HCT116 (cell line): ENCODE data around the gene TMSB4X. TPM values are rescaled to one million over a fixed set of nuclear protein-coding genes. Genes with fewer than 3 reads are reported as not detected.

Source experiments
- ATAC-seq: fragments of 200-7000 bp; cut with Tn5 transposase; 2 replicates; pipeline ENCODE4 v1.9.1; 2020; ENCODE audit warnings: mild to moderate bottlenecking, moderate library complexity
- BruUV-seq: library from RNA; stranded (reverse); fragments of 400-500 nt; replicated peaks from 2 replicates; lab custom pipeline; 2021; lab: Mats Ljungman, UMichigan
- CTCF ChIA-PET: fragments of 300-600 bp; sonication (Branson Sonifier 250); formaldehyde crosslinking; loops from one replicate; lab custom pipeline; 2021; ENCODE audit warnings: antibody characterized with exemption; lab: Charles Lee
- POLR2A ChIA-PET: fragments of 300-600, 350-600 bp; sonication (Branson Sonifier 250); formaldehyde crosslinking; loops from one replicate; lab custom pipeline; 2021; ENCODE audit warnings: antibody characterized with exemption; lab: Charles Lee
- RAD21 ChIA-PET, 2 experiments: fragments of 300-600 bp; sonication (Branson Sonifier 250); formaldehyde crosslinking; loops; one replicate each; lab custom pipeline; 2023; ENCODE audit warnings: low total read pairs in 2 of 2; ENCODE audit not compliant: uncharacterized antibody in 2 of 2, unreplicated experiment in 2 of 2, low non-redundant PET in 1 of 2; lab: Charles Lee
- DNase-seq: peaks from one replicate; pipeline ENCODE4 v3.0.0-alpha.2; 2010; ENCODE audit warnings: low read depth, low spot score
- H2AFZ ChIP-seq: fragments of 200-600 bp; shearing (Covaris generic), sonication (generic); 2 replicates; pipeline ENCODE4 v1.6.1; 2017; ENCODE audit warnings: low read depth, mixed run types, mixed read lengths, antibody characterized with exemption, low read length; ENCODE audit not compliant: poor library complexity, severe bottlenecking
- H3K27ac ChIP-seq: 2 replicates; pipeline ENCODE4 v1.5.1; 2012; ENCODE audit warnings: low read depth, low read length
- H3K27me3 ChIP-seq: fragments of 200-600 bp; sonication (generic); 2 replicates; pipeline ENCODE4 v1.6.1; 2016; ENCODE audit warnings: mixed run types, low read length, mixed read lengths; ENCODE audit not compliant: insufficient read depth
- H3K36me3 ChIP-seq, 2 experiments: fragments of 200-500 bp in 1 of 2; fragments of 200-600 bp in 1 of 2; sonication (Bioruptor generic) in 1 of 2; sonication (generic) in 1 of 2; 2 replicates each; pipeline versions ENCODE4 v1.5.1 to v1.6.1; 2014 to 2016; ENCODE audit warnings: low read length in 2 of 2, inconsistent platforms in 1 of 2, mixed read lengths in 1 of 2, mixed run types in 1 of 2; ENCODE audit not compliant: insufficient read depth in 2 of 2, control insufficient read depth in 1 of 2
- H3K4me1 ChIP-seq, 2 experiments: fragments of 200-600 bp in 1 of 2; sonication (generic) in 1 of 2; 2 replicates each; pipeline versions ENCODE4 v1.5.1 to v1.6.1; 2012 to 2017; ENCODE audit warnings: low read length in 2 of 2, inconsistent platforms in 1 of 2, mild to moderate bottlenecking in 1 of 2, mixed read lengths in 1 of 2, mixed run types in 1 of 2, moderate library complexity in 1 of 2; ENCODE audit not compliant: insufficient read depth in 2 of 2, control insufficient read depth in 1 of 2
- H3K4me2 ChIP-seq: fragments of 200-600 bp; sonication (generic); 2 replicates; pipeline ENCODE4 v1.6.1; 2017; ENCODE audit warnings: mixed run types, low read length, mixed read lengths
- H3K4me3 ChIP-seq, 2 experiments: fragments of 200-600 bp in 1 of 2; sonication (generic) in 1 of 2; replicated peaks in 1 of 2; 2 replicates each; pipeline ENCODE4 v1.5.1; 2011 to 2016; ENCODE audit warnings: low read length in 2 of 2, control low read depth in 1 of 2, low read depth in 1 of 2, mild to moderate bottlenecking in 1 of 2, mixed read lengths in 1 of 2, mixed run types in 1 of 2
- H3K79me2 ChIP-seq: fragments of 200-600 bp; sonication (generic); 2 replicates; pipeline ENCODE4 v1.6.1; 2017; ENCODE audit warnings: mild to moderate bottlenecking, mixed run types, low read length, moderate library complexity, mixed read lengths; ENCODE audit not compliant: insufficient read depth
- H3K9ac ChIP-seq: fragments of 200-600 bp; sonication (generic); 2 replicates; pipeline ENCODE4 v1.6.1; 2016; ENCODE audit warnings: low read length, mixed read lengths
- H3K9me2 ChIP-seq: fragments of 200-600 bp; sonication (generic), shearing (Covaris generic); 2 replicates; pipeline ENCODE4 v1.6.1; 2017; ENCODE audit warnings: mixed run types, mild to moderate bottlenecking, moderate library complexity; ENCODE audit not compliant: insufficient read depth
- H3K9me3 ChIP-seq, 2 experiments: fragments of 200-500 bp in 1 of 2; fragments of 200-600 bp in 1 of 2; sonication (Bioruptor generic) in 1 of 2; sonication (generic) in 1 of 2; 2 replicates each; pipeline ENCODE4 v1.6.1; 2014 to 2017; ENCODE audit warnings: low read length in 2 of 2, mixed read lengths in 2 of 2, inconsistent platforms in 1 of 2, low read depth in 1 of 2, mild to moderate bottlenecking in 1 of 2, mixed run types in 1 of 2, moderate library complexity in 1 of 2; ENCODE audit not compliant: control insufficient read depth in 1 of 2, insufficient read depth in 1 of 2
- H4K20me1 ChIP-seq: fragments of 200-600 bp; sonication (generic), shearing (Covaris generic); 2 replicates; pipeline ENCODE4 v1.6.1; 2017; ENCODE audit warnings: mixed run types, mild to moderate bottlenecking, moderate library complexity; ENCODE audit not compliant: insufficient read depth
- CTCF ChIP-seq, 3 experiments: fragments of 200-600 bp in 1 of 3; sonication (generic) in 1 of 3; IDR thresholded peaks in 2 of 3; conservative IDR thresholded peaks in 1 of 3; 2 replicates each; pipeline ENCODE4 v1.5.1; 2012 to 2017; ENCODE audit warnings: low read depth in 2 of 3, low read length in 2 of 3, antibody characterized with exemption in 1 of 3, borderline replicate concordance in 1 of 3, control low read depth in 1 of 3, mild to moderate bottlenecking in 1 of 3, mixed read lengths in 1 of 3, mixed run types in 1 of 3, moderate library complexity in 1 of 3; ENCODE audit not compliant: insufficient read depth in 1 of 3
- ELF1 ChIP-seq: IDR thresholded peaks from 2 replicates; pipeline ENCODE4 v1.6.1; 2012; ENCODE audit warnings: low read depth, borderline replicate concordance
- EZH2phosphoT487 ChIP-seq: fragments of 200-600 bp; IDR thresholded peaks from 2 replicates; pipeline ENCODE4 v1.6.1; 2018; ENCODE audit warnings: antibody characterized with exemption, borderline replicate concordance
- FOSL1 ChIP-seq: IDR thresholded peaks from 2 replicates; pipeline ENCODE4 v1.6.1; 2012; ENCODE audit warnings: low read depth
- JUND ChIP-seq: IDR thresholded peaks from 2 replicates; pipeline ENCODE4 v1.6.1; 2012
- RAD21 ChIP-seq: IDR thresholded peaks from 2 replicates; pipeline ENCODE4 v1.6.1; 2012; ENCODE audit warnings: low read depth, mild to moderate bottlenecking
- SIN3A ChIP-seq: IDR thresholded peaks from 2 replicates; pipeline ENCODE4 v1.6.1; 2012; ENCODE audit warnings: low read depth
- TCF7L2 ChIP-seq: IDR thresholded peaks from 2 replicates; pipeline ENCODE4 v1.7.0; 2011; ENCODE audit warnings: borderline replicate concordance, inconsistent platforms; ENCODE audit not compliant: insufficient read depth, insufficient read length; ENCODE audit errors: extremely low read depth
- YY1 ChIP-seq: IDR thresholded peaks from 2 replicates; pipeline ENCODE4 v1.6.1; 2011; ENCODE audit warnings: low read length, low read depth, moderate library complexity, mild to moderate bottlenecking; ENCODE audit not compliant: insufficient replicate concordance; ENCODE audit errors: extremely low read depth
- ZNF274 ChIP-seq: fragments of 200-500 bp; sonication (Bioruptor generic); IDR thresholded peaks from 2 replicates; pipeline ENCODE4 v1.6.1; 2014; ENCODE audit warnings: mild to moderate bottlenecking, low read depth, low read length, inconsistent platforms
- intact Hi-C: fragments of 100-400 bp; cut with micrococcal nuclease; formaldehyde crosslinking; loops from 2 replicates; pipeline ENCODE4 v1.10.0; 2022
- total RNA-seq: library from RNA; stranded (reverse); gene quantifications from one replicate; pipeline ENCODE4 v1.2.1, GENCODE V29; 2021; ENCODE audit not compliant: unreplicated experiment

Gene TMSB4X
- total RNA-seq, 1 experiment from 2014 or later = 407 TPM

GRCh38 chrX:12986886-12987285, 12.0 kb downstream of the TMSB4X start:
- no peak for ATAC-seq
- TF ChIP-seq ZNF274 (no peak), CTCF (IDR thresholded peaks at IDR 0.05 in 2 of 3, conservative IDR thresholded peaks at IDR 0.05 in 1 of 3; ENCODE audit: borderline replicate concordance in 1 of 3, insufficient read depth in 1 of 3, low read depth in 2 of 3, low read length in 2 of 3) (no peak), SIN3A (no peak), RAD21 (no peak), FOSL1 (no peak), ELF1 (no peak), TCF7L2 (no peak), YY1 (no peak), EZH2phosphoT487 (no peak), JUND (no peak)
- H3K4me1 ChIP-seq = peaks cover 20 to 26% of the 10 kb centered on the region in 2 experiments
- H3K27me3 ChIP-seq = no peaks in the 10 kb centered on the region
- BruUV-seq = no TSS peak
- no peak overlapping the region for H3K4me2 ChIP-seq
- no peaks in the 10 kb centered on the region for H3K36me3 ChIP-seq
- H4K20me1 ChIP-seq = no peaks in the 10 kb centered on the region
- H3K9ac ChIP-seq = no peak overlapping the region
- RAD21 ChIA-PET = no interaction called here
- DNase-seq = no peak
- H2AFZ ChIP-seq = no peak overlapping the region
- intact Hi-C loops = loop anchor here (10.0 kb wide), 1 partner anchor 118 kb away; no protein-coding TSS in a partner anchor
- no peak overlapping the region for H3K27ac ChIP-seq
- CTCF ChIA-PET = no interaction called here
- H3K9me3 ChIP-seq = no peaks in the 10 kb centered on the region
- H3K9me2 ChIP-seq = no peaks in the 10 kb centered on the region
- H3K4me3 ChIP-seq = no peak overlapping the region
- POLR2A ChIA-PET = no interaction called here
- H3K79me2 ChIP-seq = no peaks in the 10 kb centered on the region
